Left lobe of liver (tissue), 2 donors: ENCODE measurements around the gene OR4S2. TPM values are rescaled to one million over a fixed set of nuclear protein-coding genes. Genes with fewer than 3 reads are reported as not detected.

Experiments
- ATAC-seq: fragments of 200-7000 bp; cut with Tn5 transposase; one replicate; pipeline ENCODE4 v1.9.1; 2020; ENCODE audit warnings: mild to moderate bottlenecking, moderate library complexity
- DNase-seq: peaks from one replicate; pipeline ENCODE4 v3.0.0-alpha.2; 2020; ENCODE audit warnings: low spot score
- total RNA-seq: library from RNA; stranded (reverse); gene quantifications from one replicate; pipeline ENCODE4 v1.2.1, GENCODE V29; 2021
- donor health status: DM: no; HTN: no; CAD: no; lungs with moderate emphysema.
- donor health status: DM: no; HTN: yes; CAD: no.

OR4S2 gene
- total RNA-seq: not detected

- ATAC-seq (no peak), DNase-seq (no peak)
Observed at GRCh38 chr11:55648027-55648426, at the start of gene OR4S2. TSS of gene OR4S2 (plus strand) at chr11:55648327. CDS start at chr11:55650904, 2,577 bp downstream.

- DNase-seq (no peak), ATAC-seq (no peak)
Observed at GRCh38 chr11:55607545-55607944, 40.6 kb upstream of the OR4S2 start, which contains the start of gene OR4C11. TSS of gene OR4C11 (minus strand) at chr11:55607645. CDS start at chr11:55604373, 3,272 bp downstream.

- no peak for ATAC-seq
- DNase-seq: no peak
Observed at GRCh38 chr11:55624531-55624930, 23.6 kb upstream of the OR4S2 start.

- DNase-seq: no peak
- ATAC-seq: no peak
Observed at GRCh38 chr11:55634813-55635212, 13.3 kb upstream of the OR4S2 start, which contains the start of gene OR4P4. TSS of gene OR4P4 (plus strand) at chr11:55635113.

GRCh38 chr11:55652560-55652959, 4.4 kb downstream of the OR4S2 start:
- DNase-seq (no peak), ATAC-seq (no peak)

- DNase-seq (no peak), ATAC-seq (no peak)
Observed at GRCh38 chr11:55655096-55655495, 7.0 kb downstream of the OR4S2 start.

GRCh38 chr11:55658031-55658573, 10.0 kb downstream of the OR4S2 start:
- ATAC-seq (no peak), DNase-seq (no peak)

GRCh38 chr11:55658608-55659007, 10.5 kb downstream of the OR4S2 start:
- DNase-seq (no peak), ATAC-seq (no peak)

- ATAC-seq (no peak), DNase-seq (no peak)
Observed at GRCh38 chr11:55661901-55662300, 13.8 kb downstream of the OR4S2 start, which contains the start of gene OR4C6. TSS of gene OR4C6 (plus strand) at chr11:55662201. CDS start at chr11:55665167, 2,966 bp downstream.

- no peak for ATAC-seq
- no peak for DNase-seq
Observed at GRCh38 chr11:55669376-55669775, 21.2 kb downstream of the OR4S2 start.

GRCh38 chr11:55673860-55674259, 25.7 kb downstream of the OR4S2 start:
- ATAC-seq (no peak), DNase-seq (no peak)

GRCh38 chr11:55697817-55698216, 49.7 kb downstream of the OR4S2 start:
- DNase-seq: no peak
- no peak for ATAC-seq

GRCh38 chr11:55701429-55701828, 53.3 kb downstream of the OR4S2 start:
- ATAC-seq: no peak
- DNase-seq: no peak

Other genes starting within 250 kb of the OR4S2 start
- not detected for gene OR4C15, start 93.9 kb upstream of the OR4S2 start, total RNA-seq
- not detected for gene OR4C16, start 76.2 kb upstream of the OR4S2 start, total RNA-seq
- not detected for gene OR4C11, start 40.7 kb upstream of the OR4S2 start, total RNA-seq
- not detected for gene OR4P4, start 13.2 kb upstream of the OR4S2 start, total RNA-seq
- gene OR4C6, start 13.9 kb downstream of the OR4S2 start, total RNA-seq: not detected
- not detected for gene OR5D13, start 125.1 kb downstream of the OR4S2 start, total RNA-seq
- not detected for gene OR5D14, start 147.2 kb downstream of the OR4S2 start, total RNA-seq
- gene OR5L1, start 163.0 kb downstream of the OR4S2 start, total RNA-seq: not detected
- gene OR5D18, start 171.3 kb downstream of the OR4S2 start, total RNA-seq: not detected
- not detected for gene OR5L2, start 178.9 kb downstream of the OR4S2 start, total RNA-seq
- not detected for gene OR5D16, start 190.4 kb downstream of the OR4S2 start, total RNA-seq
- gene TRIM51, start 235.0 kb downstream of the OR4S2 start, total RNA-seq: not detected